Measurements from ENCODE around the gene MYO3B.

DNA sequence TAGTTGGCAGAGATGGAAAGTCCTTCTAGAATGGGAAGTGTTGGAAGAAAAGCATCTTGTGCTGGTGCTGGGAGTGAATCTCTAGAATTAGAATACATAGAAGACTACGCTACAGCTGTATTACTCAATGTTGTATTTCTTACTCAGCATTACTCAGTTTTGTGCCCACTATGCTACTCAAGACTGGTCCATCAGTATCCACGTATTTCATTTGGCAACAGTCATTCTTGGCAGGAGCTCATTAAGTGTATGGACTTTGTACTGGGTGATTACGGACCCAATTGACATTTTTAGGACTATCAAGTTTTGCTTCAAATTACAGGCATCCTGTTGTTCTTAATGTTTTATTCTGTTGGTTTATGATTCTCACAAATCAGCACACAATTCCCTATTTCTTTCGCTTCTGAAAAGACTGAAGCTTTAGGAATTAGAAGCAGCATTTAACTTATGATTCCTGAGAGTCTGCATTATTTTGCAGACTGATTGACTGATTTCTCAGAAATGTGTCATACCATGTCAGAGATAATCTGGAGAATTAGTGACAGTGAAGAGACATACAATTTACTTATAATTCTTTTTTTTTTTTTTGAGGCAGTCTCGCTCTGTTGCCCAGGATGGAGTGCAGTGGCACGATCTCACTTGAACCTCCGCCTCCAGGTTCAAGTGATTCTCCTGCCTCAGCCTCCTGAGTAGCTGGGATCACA is 136.9 kb downstream of the MYO3B start:
- TF ChIP-seq, protein P1, sequence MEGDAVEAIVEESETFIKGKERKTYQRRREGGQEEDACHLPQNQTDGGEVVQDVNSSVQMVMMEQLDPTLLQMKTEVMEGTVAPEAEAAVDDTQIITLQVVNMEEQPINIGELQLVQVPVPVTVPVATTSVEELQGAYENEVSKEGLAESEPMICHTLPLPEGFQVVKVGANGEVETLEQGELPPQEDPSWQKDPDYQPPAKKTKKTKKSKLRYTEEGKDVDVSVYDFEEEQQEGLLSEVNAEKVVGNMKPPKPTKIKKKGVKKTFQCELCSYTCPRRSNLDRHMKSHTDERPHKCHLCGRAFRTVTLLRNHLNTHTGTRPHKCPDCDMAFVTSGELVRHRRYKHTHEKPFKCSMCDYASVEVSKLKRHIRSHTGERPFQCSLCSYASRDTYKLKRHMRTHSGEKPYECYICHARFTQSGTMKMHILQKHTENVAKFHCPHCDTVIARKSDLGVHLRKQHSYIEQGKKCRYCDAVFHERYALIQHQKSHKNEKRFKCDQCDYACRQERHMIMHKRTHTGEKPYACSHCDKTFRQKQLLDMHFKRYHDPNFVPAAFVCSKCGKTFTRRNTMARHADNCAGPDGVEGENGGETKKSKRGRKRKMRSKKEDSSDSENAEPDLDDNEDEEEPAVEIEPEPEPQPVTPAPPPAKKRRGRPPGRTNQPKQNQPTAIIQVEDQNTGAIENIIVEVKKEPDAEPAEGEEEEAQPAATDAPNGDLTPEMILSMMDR (IDR thresholded peaks at IDR 0.05; ENCODE audit: extremely low read depth in 1 of 2, insufficient read depth in 1 of 2, low read depth in 1 of 2, low read length in 2 of 2) = no peak
- TF ChIP-seq POLR2A (IDR thresholded peaks at IDR 0.05; ENCODE audit: low read depth, low read length) = no peak
- TF ChIP-seq JUN (IDR thresholded peaks at IDR 0.05; ENCODE audit: borderline replicate concordance, insufficient read depth, insufficient read length, low read depth) = no peak
- no peak for TF ChIP-seq EZH2 (IDR thresholded peaks at IDR 0.05; ENCODE audit: borderline replicate concordance, low read depth, low read length, severe bottlenecking)
- TF ChIP-seq POLR2AphosphoS5 (IDR thresholded peaks at IDR 0.05; ENCODE audit: insufficient read depth, low read depth, low read length) = no peak
- TF ChIP-seq, protein P2, sequence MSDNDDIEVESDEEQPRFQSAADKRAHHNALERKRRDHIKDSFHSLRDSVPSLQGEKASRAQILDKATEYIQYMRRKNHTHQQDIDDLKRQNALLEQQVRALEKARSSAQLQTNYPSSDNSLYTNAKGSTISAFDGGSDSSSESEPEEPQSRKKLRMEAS (IDR thresholded peaks at IDR 0.05; ENCODE audit: insufficient read depth, insufficient read length) = no peak
- TF ChIP-seq MYC (IDR thresholded peaks at IDR 0.05; ENCODE audit: low read depth, low read length) = no peak
- no peak for TF ChIP-seq GATA2 (IDR thresholded peaks at IDR 0.05; ENCODE audit: insufficient read depth, insufficient read length, low read depth, low read length)
- no peak for TF ChIP-seq FOS (IDR thresholded peaks at IDR 0.05; ENCODE audit: borderline replicate concordance, insufficient read depth, low read length)
